H4 (cell line): Measurements from ENCODE around the gene SHF. TPM values are rescaled to one million over a fixed set of nuclear protein-coding genes. Genes with fewer than 3 reads are reported as not detected.

ENCODE experiments used
- DNase-seq: peaks from one replicate; pipeline ENCODE4 v3.0.0-alpha.2; 2015; ENCODE audit warnings: low spot score
- total RNA-seq: library from RNA; depleted of rRNA; stranded (reverse); fragments of >200 nt; shearing (Covaris generic); gene quantifications from 2 replicates; pipeline ENCODE4 v1.2.3, GENCODE V29; 2014

SHF gene
- total RNA-seq, 1 experiment from 2014 or later, result 2.7 TPM

GRCh38 chr15:45169608-45170480 lies 17.9 kb downstream of the SHF start:
- DNase-seq, result no peak

GRCh38 chr15:45168751-45169551 lies 18.8 kb downstream of the SHF start:
- DNase-seq, result no peak

GRCh38 chr15:45168286-45168685 lies 19.5 kb downstream of the SHF start:
- no peak for DNase-seq

GRCh38 chr15:45167631-45168205 lies 20.0 kb downstream of the SHF start:
- DNase-seq, result no peak

GRCh38 chr15:45166834-45167630 lies 20.7 kb downstream of the SHF start:
- peak; percentile 80 for DNase-seq

GRCh38 chr15:45165536-45165935 lies 22.2 kb downstream of the SHF start:
- no peak for DNase-seq

GRCh38 chr15:45164914-45165313 lies 22.9 kb downstream of the SHF start:
- DNase-seq, result no peak

GRCh38 chr15:45163508-45163856 lies 24.3 kb downstream of the SHF start:
- no peak for DNase-seq

GRCh38 chr15:45162771-45163507 lies 24.8 kb downstream of the SHF start:
- peak; percentile 79 for DNase-seq

- no peak for DNase-seq
Measured at GRCh38 chr15:45161666-45162065, 26.1 kb downstream of the SHF start.

- peak; percentile 83 for DNase-seq
Measured at GRCh38 chr15:45157974-45158373, 29.8 kb downstream of the SHF start.

GRCh38 chr15:45156744-45157455 lies 30.9 kb downstream of the SHF start:
- no peak for DNase-seq

GRCh38 chr15:45155739-45156138 lies 32.0 kb downstream of the SHF start:
- no peak for DNase-seq

- DNase-seq, result no peak
Measured at GRCh38 chr15:45151998-45152828, 35.6 kb downstream of the SHF start.

- DNase-seq, result no peak
Measured at GRCh38 chr15:45150997-45151396, 36.8 kb downstream of the SHF start.

GRCh38 chr15:45150481-45150880 lies 37.3 kb downstream of the SHF start:
- no peak for DNase-seq

GRCh38 chr15:45149060-45149459 lies 38.7 kb downstream of the SHF start:
- no peak for DNase-seq

- DNase-seq, result no peak
Measured at GRCh38 chr15:45148076-45149059, 39.4 kb downstream of the SHF start.
